Neuronal stem cell (in vitro differentiated cells): Measurements from ENCODE around the gene CTSE.
A peak's percentile ranks its signal among the peaks of the same experiment; 100 is the strongest.

Source experiments
- DNase-seq: peaks from one replicate; pipeline ENCODE4 v3.0.0-alpha.2; 2013; ENCODE audit warnings: low spot score
- H2AFZ ChIP-seq: one replicate; pipeline ENCODE4 v1.6.1; 2013; ENCODE audit warnings: mild to moderate bottlenecking, low read length, inconsistent platforms
- H2AK5ac ChIP-seq: 2 replicates; pipeline ENCODE4 v1.6.1; 2013; ENCODE audit warnings: low read depth, mild to moderate bottlenecking, inconsistent platforms, low read length, moderate library complexity, mixed read lengths
- H2BK120ac ChIP-seq: 2 replicates; pipeline ENCODE4 v1.6.1; 2013; ENCODE audit warnings: low read depth, mild to moderate bottlenecking, inconsistent platforms, low read length, moderate library complexity, mixed read lengths
- H2BK12ac ChIP-seq: one replicate; pipeline ENCODE4 v1.6.1; 2013; ENCODE audit warnings: low read length, inconsistent platforms
- H2BK15ac ChIP-seq: 2 replicates; pipeline ENCODE4 v1.6.1; 2013; ENCODE audit warnings: mild to moderate bottlenecking, low read length, inconsistent platforms, mixed read lengths
- H2BK5ac ChIP-seq: one replicate; pipeline ENCODE4 v1.6.1; 2013; ENCODE audit warnings: inconsistent platforms, mild to moderate bottlenecking, low read length, moderate library complexity
- H3K14ac ChIP-seq: one replicate; pipeline ENCODE4 v1.6.1; 2013; ENCODE audit warnings: low read length, inconsistent platforms
- H3K18ac ChIP-seq: 2 replicates; pipeline ENCODE4 v1.6.1; 2013; ENCODE audit warnings: low read length, inconsistent platforms
- H3K23ac ChIP-seq: 2 replicates; pipeline ENCODE4 v1.6.1; 2013; ENCODE audit warnings: low read depth, mild to moderate bottlenecking, mixed read lengths, low read length, inconsistent platforms; ENCODE audit not compliant: poor library complexity
- H3K27ac ChIP-seq: replicated peaks from 3 replicates; pipeline ENCODE4 v1.5.1; 2013; ENCODE audit warnings: low read length, inconsistent platforms
- H3K27me3 ChIP-seq, 3 experiments: 2 replicates each; pipeline ENCODE4 v1.6.1; 2013; ENCODE audit warnings: low read length in 3 of 3, mild to moderate bottlenecking in 2 of 3, inconsistent platforms in 1 of 3, low read depth in 1 of 3, mixed read lengths in 1 of 3, moderate library complexity in 1 of 3; ENCODE audit not compliant: control insufficient read depth in 3 of 3, insufficient read depth in 3 of 3
- H3K36me3 ChIP-seq, 2 donors: replicated peaks in 1 of 2; 2 replicates each; pipeline ENCODE4 v1.6.1; 2013; ENCODE audit warnings: low read length in 2 of 2; ENCODE audit not compliant: control insufficient read depth in 2 of 2, insufficient read depth in 2 of 2
- H3K4ac ChIP-seq: 2 replicates; pipeline ENCODE4 v1.6.1; 2013; ENCODE audit warnings: inconsistent platforms, mild to moderate bottlenecking, low read length, moderate library complexity
- H3K4me1 ChIP-seq, 2 donors: 1 replicate in 1 of 2; 2 replicates in 1 of 2; pipeline ENCODE4 v1.6.1; 2013; ENCODE audit warnings: low read length in 2 of 2, low read depth in 1 of 2; ENCODE audit not compliant: control insufficient read depth in 2 of 2, insufficient read depth in 1 of 2
- H3K4me2 ChIP-seq: one replicate; pipeline ENCODE4 v1.6.1; 2013; ENCODE audit warnings: mild to moderate bottlenecking, low read length, inconsistent platforms; ENCODE audit not compliant: insufficient read depth, poor library complexity, severe bottlenecking
- H3K4me3 ChIP-seq, 2 donors: 2 replicates each; pipeline ENCODE4 v1.5.1; 2013; ENCODE audit warnings: low read length in 2 of 2, mild to moderate bottlenecking in 2 of 2, inconsistent platforms in 1 of 2, moderate library complexity in 1 of 2
- H3K79me1 ChIP-seq: one replicate; pipeline ENCODE4 v1.6.1; 2013; ENCODE audit warnings: low read depth, mild to moderate bottlenecking, inconsistent platforms, low read length, moderate library complexity
- H3K9ac ChIP-seq: one replicate; pipeline ENCODE4 v1.6.1; 2013; ENCODE audit warnings: mild to moderate bottlenecking, low read depth, low read length, inconsistent platforms; ENCODE audit not compliant: poor library complexity
- H3K9me3 ChIP-seq, 2 donors: replicated peaks in 1 of 2; 2 replicates each; pipeline versions ENCODE3 to v1.6.1; 2013; ENCODE audit warnings: low read length in 2 of 2, mild to moderate bottlenecking in 2 of 2, inconsistent platforms in 1 of 2, low read depth in 1 of 2, mixed read lengths in 1 of 2, moderate library complexity in 1 of 2; ENCODE audit not compliant: control insufficient read depth in 2 of 2, insufficient read depth in 1 of 2
- H4K8ac ChIP-seq: one replicate; pipeline ENCODE4 v1.6.1; 2013; ENCODE audit warnings: low read depth, mild to moderate bottlenecking, inconsistent platforms, low read length, moderate library complexity
- H4K91ac ChIP-seq: one replicate; pipeline ENCODE4 v1.6.1; 2013; ENCODE audit warnings: low read length, low read depth, mild to moderate bottlenecking, inconsistent platforms; ENCODE audit not compliant: poor library complexity
- WGBS, 2 donors: extraction: QIAGEN DNeasy Blood & Tissue Kit; methylation state at CpG; one replicate each; pipeline ENCODE4 v1.1.7; 2013; ENCODE audit warnings: missing lambda C conversion rate in 2 of 2, mixed read lengths in 1 of 2; ENCODE audit not compliant: insufficient read length in 2 of 2, insufficient replicate concordance in 1 of 2; ENCODE audit errors: extremely low coverage in 2 of 2; 5-methylcytosine and 5-hydroxymethylcytosine counted together

Gene CTSE

GRCh38 chr1:205973377-205974232 lies 50.1 kb downstream of the CTSE start:
- peaks cover 7% of the 10 kb centered on the region for H3K79me1 ChIP-seq
- H2BK15ac ChIP-seq, result no peak overlapping the region
- H3K4me2 ChIP-seq, result no peak overlapping the region
- peaks cover 9 to 17% of the 10 kb centered on the region in 2 donors for H3K4me1 ChIP-seq
- peaks cover 0 to 18% of the 10 kb centered on the region in 2 donors for H3K9me3 ChIP-seq
- H3K27ac ChIP-seq, result no peak overlapping the region
- peak overlapping the region; percentile 87 for H2BK12ac ChIP-seq
- H2BK120ac ChIP-seq, result no peak overlapping the region
- peak overlapping the region; percentile 92 for H3K23ac ChIP-seq
- H3K4ac ChIP-seq, result no peak overlapping the region
- 100% methylated on average over 1 to 7 of the region's 8 CpGs for WGBS, 2 donors
- peaks cover 0 to 5% of the 10 kb centered on the region in 2 donors for H3K36me3 ChIP-seq
- H4K8ac ChIP-seq, result peak overlapping the region; percentile 5
- no peak overlapping the region for H2BK5ac ChIP-seq
- peak overlapping the region in 1 of 2 donors; percentile 59 for H3K4me3 ChIP-seq
- H3K18ac ChIP-seq, result no peak overlapping the region
- H3K27me3 ChIP-seq, result peaks cover 0 to 4% (median 0%) of the 10 kb centered on the region in 3 experiments
- DNase-seq, result no peak
- no peak overlapping the region for H2AK5ac ChIP-seq
- peak overlapping the region; percentile 97 for H3K14ac ChIP-seq
- H4K91ac ChIP-seq, result peak overlapping the region; percentile 87
- H2AFZ ChIP-seq, result no peak overlapping the region
- H3K9ac ChIP-seq, result peak overlapping the region; percentile 85

GRCh38 chr1:205972491-205973168 lies 51.1 kb downstream of the CTSE start:
- H2AK5ac ChIP-seq, result no peak overlapping the region
- H3K79me1 ChIP-seq, result peaks cover 7% of the 10 kb centered on the region
- H3K27me3 ChIP-seq, result peaks cover 0 to 4% (median 0%) of the 10 kb centered on the region in 3 experiments
- no peak overlapping the region for H3K4me2 ChIP-seq
- peak overlapping the region in 1 of 2 donors; percentile 59 for H3K4me3 ChIP-seq
- peak overlapping the region; percentile 69 for H3K4ac ChIP-seq
- no peak overlapping the region for H2BK5ac ChIP-seq
- peak overlapping the region; percentile 92 for H3K23ac ChIP-seq
- peak overlapping the region; percentile 85 for H3K9ac ChIP-seq
- 100% methylated on average over 3 to 6 of the region's 11 CpGs for WGBS, 2 donors
- H4K8ac ChIP-seq, result peak overlapping the region; percentile 33
- H4K91ac ChIP-seq, result peak overlapping the region; percentile 87
- H3K27ac ChIP-seq, result no peak overlapping the region
- H2AFZ ChIP-seq, result no peak overlapping the region
- no peak overlapping the region for H2BK120ac ChIP-seq
- H3K14ac ChIP-seq, result peak overlapping the region; percentile 97
- peak overlapping the region; percentile 63 for H3K18ac ChIP-seq
- peaks cover 0 to 5% of the 10 kb centered on the region in 2 donors for H3K36me3 ChIP-seq
- peak overlapping the region; percentile 27 for H2BK12ac ChIP-seq
- H2BK15ac ChIP-seq, result no peak overlapping the region
- H3K4me1 ChIP-seq, result peaks cover 9 to 17% of the 10 kb centered on the region in 2 donors
- peaks cover 0 to 18% of the 10 kb centered on the region in 2 donors for H3K9me3 ChIP-seq
- no peak for DNase-seq

GRCh38 chr1:205972081-205972480 lies 51.6 kb downstream of the CTSE start:
- Histone ChIP-seq H3K4me1 (peaks cover 9 to 16% of the 10 kb centered on the region in 2 donors), H3K18ac (no peak overlapping the region), H2BK15ac (no peak overlapping the region), H4K8ac (no peak overlapping the region), H3K9me3 (peaks cover 0 to 18% of the 10 kb centered on the region in 2 donors), H3K36me3 (peaks cover 0 to 5% of the 10 kb centered on the region in 2 donors), H3K4me3 (no peak overlapping the region), H3K27ac (no peak overlapping the region), H2AK5ac (no peak overlapping the region), H3K4ac (no peak overlapping the region), H3K14ac (no peak overlapping the region), H3K9ac (no peak overlapping the region), H4K91ac (no peak overlapping the region), H2BK5ac (no peak overlapping the region), H3K4me2 (no peak overlapping the region), H3K23ac (no peak overlapping the region), H2AFZ (no peak overlapping the region), H2BK12ac (no peak overlapping the region), H3K79me1 (peaks cover 7% of the 10 kb centered on the region), H2BK120ac (no peak overlapping the region), H3K27me3 (peaks cover 0 to 4% (median 3%) of the 10 kb centered on the region in 3 experiments)
- DNase-seq, result no peak
- 100% methylated on average over 1 of the region's 4 CpGs; no CpG with 5 or more reads in 1 of the 2 donors for WGBS, 2 donors

- H2BK120ac ChIP-seq, result no peak overlapping the region
- DNase-seq, result no peak
- no CpG with 5 or more reads among the region's 4 CpGs for WGBS, 2 donors
- H3K4me1 ChIP-seq, result peaks cover 0 to 8% of the 10 kb centered on the region in 2 donors
- H3K4me3 ChIP-seq, result no peak overlapping the region
- no peak overlapping the region for H2BK5ac ChIP-seq
- no peak overlapping the region for H2BK12ac ChIP-seq
- peaks cover 0 to 5% of the 10 kb centered on the region in 2 donors for H3K36me3 ChIP-seq
- H3K27ac ChIP-seq, result no peak overlapping the region
- peaks cover 0 to 18% of the 10 kb centered on the region in 2 donors for H3K9me3 ChIP-seq
- H3K4me2 ChIP-seq, result no peak overlapping the region
- no peak overlapping the region for H2AK5ac ChIP-seq
- no peak overlapping the region for H2BK15ac ChIP-seq
- H2AFZ ChIP-seq, result no peak overlapping the region
- no peak overlapping the region for H4K8ac ChIP-seq
- H3K27me3 ChIP-seq, result peaks cover 0 to 7% (median 4%) of the 10 kb centered on the region in 3 experiments
- H3K14ac ChIP-seq, result no peak overlapping the region
- H3K4ac ChIP-seq, result no peak overlapping the region
- no peak overlapping the region for H3K23ac ChIP-seq
- H3K18ac ChIP-seq, result no peak overlapping the region
- H3K79me1 ChIP-seq, result peaks cover 7% of the 10 kb centered on the region
- H4K91ac ChIP-seq, result no peak overlapping the region
- no peak overlapping the region for H3K9ac ChIP-seq
Measured at GRCh38 chr1:205971082-205971481, 52.6 kb downstream of the CTSE start.
